Pancreas (tissue), 10 donors: Measurements from ENCODE around the gene PCCA. TPM values are rescaled to one million over a fixed set of nuclear protein-coding genes. Genes with fewer than 3 reads are reported as not detected.

Experiments
- ATAC-seq, 4 donors: fragments of 200-7000 bp; cut with Tn5 transposase; one replicate each; pipeline versions ENCODE4 v1.8.0 to v1.9.1; 2020; ENCODE audit warnings: mild to moderate bottlenecking in 4 of 4, moderate library complexity in 4 of 4
- DNase-seq, 6 donors: peaks; one replicate each; pipeline ENCODE4 v3.0.0-alpha.2; 2020
- FAIRE-seq: peaks from 2 replicates; lab custom pipeline; 2012; peaks lifted over from hg19 to GRCh38; lab: Jason Lieb, UNC
- H3K27ac ChIP-seq, 4 donors: fragments of 200-600 bp; sonication (generic); 1 replicate in 3 of 4; 2 replicates in 1 of 4; pipeline versions ENCODE4 v1.5.0 to v1.8.0; 2020
- H3K27me3 ChIP-seq, 4 donors: fragments of 200-600 bp; one replicate each; pipeline ENCODE4 v1.8.0; 2021
- H3K36me3 ChIP-seq, 3 donors: fragments of 200-600 bp; sonication (generic) in 1 of 3; one replicate each; pipeline versions ENCODE4 v1.5.0 to v1.8.0; 2020 to 2021
- H3K4me1 ChIP-seq, 3 donors: fragments of 200-600 bp; one replicate each; pipeline ENCODE4 v1.8.0; 2021
- H3K4me3 ChIP-seq, 4 donors: fragments of 200-600 bp; sonication (generic) in 2 of 4; one replicate each; pipeline versions ENCODE4 v1.5.0 to v1.8.0; 2020 to 2021
- H3K9me3 ChIP-seq, 4 donors: fragments of 200-600 bp; one replicate each; pipeline ENCODE4 v1.8.0; 2021
- WGBS, 2 donors: extraction: QIAGEN DNeasy Blood & Tissue Kit; methylation state at CpG; one replicate each; pipeline ENCODE4 v1.1.7; 2013; 5-methylcytosine and 5-hydroxymethylcytosine counted together
- intact Hi-C, 3 donors: fragments of 100-400 bp; cut with DNase I; formaldehyde crosslinking; loops; one replicate each; pipeline versions ENCODE4 v1.11.1 to v1.14.2; 2022
- polyA plus RNA-seq, 2 donors: library from polyadenylated mRNA; stranded (reverse); fragments of 200-250 nt; gene quantifications; one replicate each; pipeline ENCODE4 v1.2.3, GENCODE V29; 2013
- total RNA-seq, 6 donors: library from RNA; stranded (reverse); fragmentation: NEBNext Ultra II Directional in 4 of 6; extraction: Animal tissue kit (Norgen Biotek cat#: 25700) in 4 of 6; gene quantifications; one replicate each; pipeline versions ENCODE4 v1.2.1 to v1.2.4, GENCODE V29; 2021 to 2023
- TF ChIP-seq, protein P1 (sequence below), 4 donors: fragments of 200-600 bp; sonication (generic) in 3 of 4; IDR thresholded peaks; one replicate each; pipeline versions ENCODE4 v1.5.0 to v1.8.0; 2021; ENCODE audit warnings: antibody characterized with exemption in 4 of 4
- donor health status: healthy with polysubstance abuse.
- donor health status: DM: no; HTN: no; CAD: no; lungs with moderate emphysema.
- donor health status: DM: no; HTN: no; CAD: no.
- donor health status: control.
- donor health status: control.
- donor health status: Bipolar disorder and iron deficiency.
- donor health status: DM: yes; HTN: yes; CAD: no.
- donor health status: DM: no; HTN: no; CAD: no.
- donor health status: DM: no; HTN: no; CAD: no.
- donor health status: DM: yes; HTN: yes; CAD: no.

The PCCA gene
- total and polyA plus RNA-seq, 8 donors: 14.2 to 32.1 (median 24.1) TPM

DNA sequence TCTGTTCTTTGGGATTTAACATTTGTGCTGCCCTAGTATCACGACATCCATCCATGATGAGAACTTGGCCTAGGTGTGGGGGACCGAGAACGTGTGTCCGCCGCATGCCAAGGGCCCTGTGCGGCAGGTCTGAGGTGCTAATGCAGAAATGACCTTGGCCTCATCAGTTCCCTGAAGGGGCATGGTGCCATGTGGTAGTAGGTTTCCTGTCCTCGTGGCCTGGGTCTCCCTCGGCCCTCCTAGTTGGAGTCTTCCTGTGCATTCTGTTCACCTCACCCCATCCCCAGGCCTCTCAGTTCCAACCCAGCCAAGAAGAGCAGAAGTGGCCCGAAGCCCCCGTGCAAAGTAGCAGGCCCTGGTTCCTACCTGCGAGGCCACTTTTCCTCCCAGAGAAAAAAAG lies 439.9 kb downstream of the PCCA start:
- TF ChIP-seq, protein P1, sequence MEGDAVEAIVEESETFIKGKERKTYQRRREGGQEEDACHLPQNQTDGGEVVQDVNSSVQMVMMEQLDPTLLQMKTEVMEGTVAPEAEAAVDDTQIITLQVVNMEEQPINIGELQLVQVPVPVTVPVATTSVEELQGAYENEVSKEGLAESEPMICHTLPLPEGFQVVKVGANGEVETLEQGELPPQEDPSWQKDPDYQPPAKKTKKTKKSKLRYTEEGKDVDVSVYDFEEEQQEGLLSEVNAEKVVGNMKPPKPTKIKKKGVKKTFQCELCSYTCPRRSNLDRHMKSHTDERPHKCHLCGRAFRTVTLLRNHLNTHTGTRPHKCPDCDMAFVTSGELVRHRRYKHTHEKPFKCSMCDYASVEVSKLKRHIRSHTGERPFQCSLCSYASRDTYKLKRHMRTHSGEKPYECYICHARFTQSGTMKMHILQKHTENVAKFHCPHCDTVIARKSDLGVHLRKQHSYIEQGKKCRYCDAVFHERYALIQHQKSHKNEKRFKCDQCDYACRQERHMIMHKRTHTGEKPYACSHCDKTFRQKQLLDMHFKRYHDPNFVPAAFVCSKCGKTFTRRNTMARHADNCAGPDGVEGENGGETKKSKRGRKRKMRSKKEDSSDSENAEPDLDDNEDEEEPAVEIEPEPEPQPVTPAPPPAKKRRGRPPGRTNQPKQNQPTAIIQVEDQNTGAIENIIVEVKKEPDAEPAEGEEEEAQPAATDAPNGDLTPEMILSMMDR (IDR thresholded peaks at IDR 0.05): no peak
- no peak overlapping the region for H3K27ac ChIP-seq
- 89 to 92% methylated on average over 11 of the region's 11 CpGs for WGBS, 2 donors
- peaks cover 4 to 15% (median 13%) of the 10 kb centered on the region in 3 donors for H3K4me1 ChIP-seq
- DNase-seq: no peak
- H3K4me3 ChIP-seq: no peak overlapping the region
- H3K36me3 ChIP-seq: no peaks in the 10 kb centered on the region
- ATAC-seq: no peak
- intact Hi-C loops: no loop called here
- no peaks in the 10 kb centered on the region for H3K9me3 ChIP-seq
- no peak for FAIRE-seq
- H3K27me3 ChIP-seq: no peaks in the 10 kb centered on the region

DNA sequence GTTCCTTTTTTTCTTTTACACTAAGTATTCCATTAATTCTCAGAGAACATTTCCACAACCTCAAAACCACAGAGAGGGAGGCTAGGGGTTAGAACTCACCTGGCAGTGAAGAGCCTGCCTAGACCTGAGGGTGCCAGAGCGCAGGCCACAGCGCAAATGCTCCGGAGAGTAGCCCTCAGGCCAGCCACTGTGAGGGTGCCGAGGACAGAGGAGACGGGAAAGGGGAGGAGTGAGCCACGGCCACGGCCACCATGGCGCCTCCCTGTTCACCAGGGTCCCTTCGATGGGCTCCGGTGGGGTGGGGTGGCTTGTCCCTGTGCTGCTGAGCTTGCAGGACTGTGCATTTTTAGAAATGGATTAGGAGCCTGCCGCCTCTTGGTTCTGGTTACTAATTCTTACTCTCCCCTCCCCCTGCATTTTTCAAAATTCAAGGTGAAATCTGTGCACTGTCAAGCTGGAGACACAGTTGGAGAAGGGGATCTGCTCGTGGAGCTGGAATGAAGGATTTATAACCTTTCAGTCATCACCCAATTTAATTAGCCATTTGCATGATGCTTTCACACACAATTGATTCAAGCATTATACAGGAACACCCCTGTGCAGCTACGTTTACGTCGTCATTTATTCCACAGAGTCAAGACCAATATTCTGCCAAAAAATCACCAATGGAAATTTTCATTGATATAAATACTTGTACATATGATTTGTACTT lies 440.9 kb downstream of the PCCA start:
- Histone ChIP-seq H3K27ac (no peak overlapping the region), H3K27me3 (no peaks in the 10 kb centered on the region), H3K4me3 (no peak overlapping the region), H3K4me1 (peaks cover 14 to 25% (median 22%) of the 10 kb centered on the region in 3 donors), H3K9me3 (no peaks in the 10 kb centered on the region), H3K36me3 (no peaks in the 10 kb centered on the region)
- TF ChIP-seq, protein P1 (IDR thresholded peaks at IDR 0.05): no peak
- WGBS, 2 donors: 88 to 89% methylated on average over 15 of the region's 15 CpGs
- no peak for DNase-seq
- no peak for FAIRE-seq
- ATAC-seq: no peak
- intact Hi-C loops: no loop called here

DNA sequence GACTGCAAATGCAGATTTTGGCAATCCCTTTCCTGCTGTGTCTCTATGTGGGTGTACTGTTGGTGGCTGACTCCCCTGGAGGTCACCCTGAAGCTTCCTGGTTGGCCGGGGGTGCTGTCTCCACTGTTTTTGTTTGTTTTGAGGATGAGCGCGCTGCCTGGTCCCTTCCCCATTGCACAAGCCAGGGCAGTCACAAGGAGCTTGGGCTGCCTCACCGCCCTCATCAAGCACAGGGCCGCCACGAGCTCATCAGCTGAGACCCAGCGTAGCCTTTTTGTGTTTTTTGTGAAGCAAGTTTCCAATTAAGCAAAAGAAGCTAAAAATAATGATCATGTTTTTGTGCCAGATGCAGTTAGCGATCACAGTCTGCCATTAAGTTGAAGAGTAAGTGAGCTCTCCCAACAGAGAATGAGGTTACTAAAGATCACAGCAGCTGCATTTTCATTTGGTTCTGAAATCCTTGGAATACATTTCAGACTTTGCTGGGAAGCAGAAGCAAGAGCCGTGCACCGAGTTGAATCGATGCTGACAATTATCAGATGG lies 441.8 kb downstream of the PCCA start:
- no peaks in the 10 kb centered on the region for H3K27me3 ChIP-seq
- intact Hi-C loops: no loop called here
- FAIRE-seq: no peak
- TF ChIP-seq, protein P1 (IDR thresholded peaks at IDR 0.05): no peak
- H3K4me1 ChIP-seq: peaks cover 19 to 25% (median 22%) of the 10 kb centered on the region in 3 donors
- H3K36me3 ChIP-seq: no peaks in the 10 kb centered on the region
- WGBS, 2 donors: 62 to 74% methylated on average over 11 of the region's 11 CpGs
- no peak for ATAC-seq
- no peak overlapping the region for H3K27ac ChIP-seq
- no peak for DNase-seq
- no peaks in the 10 kb centered on the region for H3K9me3 ChIP-seq
- no peak overlapping the region for H3K4me3 ChIP-seq

DNA sequence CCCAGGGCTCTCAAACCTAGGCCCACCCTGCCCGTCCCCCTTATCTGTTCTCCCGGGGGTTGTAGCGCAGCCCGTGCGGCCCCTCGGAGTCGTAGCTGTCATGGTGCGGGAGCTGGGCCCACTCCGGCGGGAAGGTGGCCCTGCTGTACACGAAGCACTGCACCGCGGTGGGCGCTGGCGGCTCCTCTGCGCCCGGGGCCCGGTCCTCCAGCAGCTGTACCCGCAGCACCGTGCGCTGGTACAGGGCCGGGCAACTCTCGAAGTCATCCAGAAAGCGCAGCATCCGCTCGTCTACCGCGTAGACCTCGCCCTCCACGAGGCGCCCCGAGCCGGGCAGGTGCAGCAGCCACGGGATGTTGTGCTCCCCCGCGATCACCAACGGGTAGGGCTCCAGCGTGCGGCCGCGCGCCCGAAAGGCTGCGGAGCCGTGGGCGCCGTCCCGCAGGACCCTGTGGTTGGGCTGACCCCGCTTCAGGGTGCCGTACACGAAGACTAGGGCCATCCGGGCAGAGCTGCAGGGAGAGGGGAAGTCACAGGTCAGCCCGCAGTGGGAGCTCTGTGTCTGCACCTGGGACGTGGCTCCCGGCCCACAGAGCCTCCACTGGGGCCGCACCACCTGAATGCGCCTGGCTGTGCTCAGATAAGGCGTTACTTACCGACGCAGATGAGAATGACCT lies 443.3 kb downstream of the PCCA start:
- H3K9me3 ChIP-seq: no peaks in the 10 kb centered on the region
- H3K27ac ChIP-seq: peak overlapping the region in 1 of 4 donors; percentile 61
- 86 to 88% methylated on average over 59 to 60 of the region's 60 CpGs for WGBS, 2 donors
- H3K27me3 ChIP-seq: no peaks in the 10 kb centered on the region
- no peak overlapping the region for H3K4me3 ChIP-seq
- no peak for FAIRE-seq
- TF ChIP-seq, protein P1 (IDR thresholded peaks at IDR 0.05): no peak
- H3K36me3 ChIP-seq: no peaks in the 10 kb centered on the region
- peaks cover 19 to 25% (median 22%) of the 10 kb centered on the region in 3 donors for H3K4me1 ChIP-seq
- intact Hi-C loops: no loop called here
- peak in 4 of 6 donors; percentile 67 to 87 (median 77) for DNase-seq
- peak; percentile 55 to 75 (median 62) for ATAC-seq
